ENCODE results near the gene TMEM218. TPM values are rescaled to one million over a fixed set of nuclear protein-coding genes. Genes with fewer than 3 reads are reported as not detected.

The TMEM218 gene
- total and polyA plus RNA-seq, 4 experiments from 2014 or later = 15.1 to 48.1 (median 21.1) TPM

DNA sequence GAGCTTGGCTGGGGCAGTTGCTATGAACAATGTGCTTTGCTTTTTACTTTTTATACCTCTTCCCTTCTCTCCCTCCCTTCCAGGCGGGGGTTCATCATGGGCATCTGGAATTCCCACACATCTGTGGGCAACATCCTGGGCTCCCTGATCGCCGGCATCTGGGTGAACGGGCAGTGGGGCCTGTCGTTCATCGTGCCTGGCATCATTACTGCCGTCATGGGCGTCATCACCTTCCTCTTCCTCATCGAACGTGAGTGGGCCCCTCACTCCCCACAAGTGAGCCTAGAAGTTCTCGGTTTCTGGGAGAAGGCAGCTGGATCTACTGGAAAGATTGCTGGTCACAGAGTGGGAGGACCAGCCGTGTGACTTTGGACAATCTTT is 30.9 kb downstream of the TMEM218 start:
- H3K4me1 ChIP-seq (ENCODE audit: insufficient read depth, low read length) = no peaks in the 10 kb centered on the region
- intact Hi-C loops (cut with micrococcal nuclease) = no loop called here
- ChIA-PET CTCF (ENCODE audit: partially characterized antibody) (no interaction called here), POLR2A (ENCODE audit: partially characterized antibody) (no interaction called here)
- H3K9me3 ChIP-seq (ENCODE audit: control insufficient read depth in 1 of 2, low read length in 2 of 2) = no peaks in the 10 kb centered on the region
- DNase-seq = no peak
- Mint-ChIP-seq H3K36me3 (no peaks in the 10 kb centered on the region), H3K9me3 (no peaks in the 10 kb centered on the region), H3K27ac (no peak overlapping the region), H3K4me3 (no peak overlapping the region), H3K27me3 (peaks cover 5 to 12% of the 10 kb centered on the region in 2 donors), H3K4me1 (peaks cover 0 to 1% (median 0%) of the 10 kb centered on the region in 4 donors)
- no peaks in the 10 kb centered on the region for H3K27me3 ChIP-seq (ENCODE audit: insufficient read depth, low read length)
- H3K27ac ChIP-seq (ENCODE audit: low read depth, low read length) = no peak overlapping the region
- no peak overlapping the region for H3K4me3 ChIP-seq (ENCODE audit: low read length in 2 of 2)
- H3K36me3 ChIP-seq (ENCODE audit: insufficient read depth, low read length) = no peaks in the 10 kb centered on the region

DNA sequence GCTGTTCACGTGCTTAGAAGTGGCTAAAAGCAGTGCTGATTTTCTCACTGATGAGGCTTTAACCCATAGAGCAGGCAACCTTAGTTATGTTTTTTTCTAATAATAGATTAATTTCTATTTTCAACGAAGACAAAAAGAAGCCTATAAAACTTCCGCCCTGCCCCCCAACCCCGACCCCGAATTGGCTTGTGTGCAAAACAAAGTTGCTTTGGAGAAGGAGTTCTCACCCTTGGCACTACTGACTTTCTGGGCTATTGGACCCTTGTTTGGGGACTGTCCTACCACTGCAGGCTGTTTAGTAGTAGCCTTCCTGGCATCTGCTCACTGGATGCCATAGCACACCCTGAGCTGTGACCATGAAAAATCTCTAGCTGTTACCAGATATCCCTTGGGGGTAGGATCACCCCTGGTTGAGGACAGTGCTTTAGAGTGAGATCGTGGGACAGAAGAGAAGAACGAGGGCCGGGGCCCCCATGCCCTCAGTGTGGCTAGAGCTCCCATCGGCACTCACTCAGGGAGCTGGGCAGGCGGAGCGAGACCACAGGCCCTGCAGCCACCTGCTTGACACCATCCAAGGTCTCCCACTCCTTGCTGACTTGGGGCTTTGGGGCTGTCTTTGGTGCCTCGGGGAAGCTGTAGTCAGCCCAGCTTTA is 31.4 kb downstream of the TMEM218 start:
- Mint-ChIP-seq H3K9me3 (no peaks in the 10 kb centered on the region), H3K4me3 (no peak overlapping the region), H3K4me1 (peaks cover 0 to 1% (median 0%) of the 10 kb centered on the region in 4 donors), H3K36me3 (no peaks in the 10 kb centered on the region), H3K27ac (no peak overlapping the region), H3K27me3 (peaks cover 8 to 12% of the 10 kb centered on the region in 2 donors)
- Histone ChIP-seq H3K9me3 (ENCODE audit: control insufficient read depth in 1 of 2, low read length in 2 of 2) (no peaks in the 10 kb centered on the region), H3K36me3 (ENCODE audit: insufficient read depth, low read length) (no peaks in the 10 kb centered on the region), H3K4me1 (ENCODE audit: insufficient read depth, low read length) (no peaks in the 10 kb centered on the region), H3K27ac (ENCODE audit: low read depth, low read length) (no peak overlapping the region), H3K27me3 (ENCODE audit: insufficient read depth, low read length) (no peaks in the 10 kb centered on the region), H3K4me3 (ENCODE audit: low read length in 2 of 2) (no peak overlapping the region)
- ChIA-PET POLR2A (ENCODE audit: partially characterized antibody) (no interaction called here), CTCF (ENCODE audit: partially characterized antibody) (no interaction called here)
- DNase-seq = no peak
- intact Hi-C loops (cut with micrococcal nuclease) = no loop called here

DNA sequence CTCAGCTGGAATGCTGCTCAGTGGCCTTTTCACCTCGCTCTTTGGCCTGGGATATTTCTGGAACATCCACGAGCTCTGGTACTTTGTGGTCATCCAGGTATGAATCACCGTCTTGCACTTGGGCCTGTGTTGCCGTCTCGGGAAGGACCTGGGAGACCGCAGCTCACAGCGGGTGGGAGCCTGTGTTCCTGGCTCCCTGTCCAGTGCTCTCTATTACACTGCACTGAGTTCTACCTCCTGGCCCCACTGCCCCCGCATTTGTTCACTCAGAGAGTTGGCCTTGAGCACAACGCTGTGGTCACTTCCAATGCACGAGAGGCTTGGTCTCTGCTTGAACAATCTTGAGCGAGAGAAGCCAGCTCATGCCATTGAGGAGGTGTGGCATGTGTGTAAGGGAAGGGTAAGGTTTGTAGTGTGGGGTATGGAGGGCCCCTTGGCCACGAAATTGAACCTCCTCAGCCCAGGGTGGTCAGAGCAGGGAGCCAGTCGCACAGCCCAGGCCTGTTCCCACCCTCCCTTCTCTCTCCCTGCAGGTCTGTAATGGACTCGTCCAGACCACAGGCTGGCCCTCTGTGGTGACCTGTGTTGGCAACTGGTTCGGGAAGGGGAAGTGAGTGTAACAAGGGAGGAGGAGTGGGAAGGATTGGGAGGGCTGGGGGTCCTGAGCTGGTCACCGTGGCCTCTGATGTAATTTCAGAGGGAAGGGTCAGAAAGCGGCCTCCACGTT is 32.1 kb downstream of the TMEM218 start:
- Mint-ChIP-seq H3K4me1 (no peaks in the 10 kb centered on the region), H3K36me3 (no peaks in the 10 kb centered on the region), H3K9me3 (no peaks in the 10 kb centered on the region), H3K4me3 (no peak overlapping the region), H3K27ac (no peak overlapping the region), H3K27me3 (peaks cover 8 to 11% of the 10 kb centered on the region in 2 donors)
- no peaks in the 10 kb centered on the region for H3K9me3 ChIP-seq (ENCODE audit: control insufficient read depth in 1 of 2, low read length in 2 of 2)
- H3K4me1 ChIP-seq (ENCODE audit: insufficient read depth, low read length) = no peaks in the 10 kb centered on the region
- H3K27me3 ChIP-seq (ENCODE audit: insufficient read depth, low read length) = no peaks in the 10 kb centered on the region
- ChIA-PET POLR2A (ENCODE audit: partially characterized antibody) (no interaction called here), CTCF (ENCODE audit: partially characterized antibody) (no interaction called here)
- H3K27ac ChIP-seq (ENCODE audit: low read depth, low read length) = no peak overlapping the region
- DNase-seq = no peak
- H3K36me3 ChIP-seq (ENCODE audit: insufficient read depth, low read length) = no peaks in the 10 kb centered on the region
- intact Hi-C loops (cut with micrococcal nuclease) = no loop called here
- no peak overlapping the region for H3K4me3 ChIP-seq (ENCODE audit: low read length in 2 of 2)

DNA sequence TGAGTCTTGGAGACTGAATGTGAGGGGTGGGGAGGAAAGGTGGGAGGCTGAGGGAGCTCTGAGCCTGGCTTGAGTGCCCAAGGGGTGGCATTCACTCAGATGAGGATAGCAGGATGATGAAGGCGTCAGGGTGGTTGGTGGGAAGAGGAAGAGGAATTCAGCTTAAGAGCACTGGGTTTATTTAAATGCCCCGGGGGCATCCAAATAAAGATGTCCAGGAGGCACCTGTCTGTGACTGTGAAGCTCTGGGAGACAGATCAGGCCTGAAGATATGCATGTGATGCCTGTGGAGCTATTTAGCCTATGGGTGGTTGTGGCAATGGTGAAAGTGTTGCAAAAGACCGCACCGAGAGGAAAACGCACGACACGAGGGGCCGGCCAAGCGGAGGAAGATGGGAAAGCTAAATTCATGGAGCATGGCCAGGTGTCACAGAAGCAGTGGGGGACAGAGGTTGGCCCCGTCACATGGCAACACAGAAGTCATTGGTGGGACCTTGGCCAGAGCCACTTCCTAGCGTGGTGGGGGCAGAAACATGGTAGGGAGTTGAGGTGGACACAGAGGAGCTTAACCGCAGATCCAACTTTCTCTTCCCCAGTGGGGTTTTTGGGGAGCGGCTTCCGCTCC is 32.8 kb downstream of the TMEM218 start:
- H3K27ac Mint-ChIP-seq = no peak overlapping the region

DNA sequence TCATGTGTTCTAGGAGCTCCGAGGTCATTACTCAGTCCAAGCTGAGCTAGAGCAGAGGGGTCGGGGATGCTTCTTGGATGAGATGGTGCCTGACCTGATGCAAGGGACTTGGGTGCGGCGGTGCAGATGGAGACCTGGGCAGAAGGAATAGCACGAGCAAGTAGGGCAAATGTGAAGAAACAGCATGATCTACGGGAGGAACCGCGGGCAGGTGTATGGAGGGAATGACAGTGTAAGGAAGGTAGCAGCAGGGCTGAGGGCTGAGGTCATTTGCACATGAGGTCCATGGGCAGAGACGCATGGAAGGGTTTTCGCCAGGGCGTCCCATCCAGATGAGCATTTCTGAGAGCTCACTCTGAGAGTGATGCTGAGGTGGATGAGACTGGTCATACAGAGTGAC is 33.4 kb downstream of the TMEM218 start:
- no peak for DNase-seq
- H3K4me1 Mint-ChIP-seq = no peaks in the 10 kb centered on the region
- ChIA-PET CTCF (ENCODE audit: partially characterized antibody) (no interaction called here), POLR2A (ENCODE audit: partially characterized antibody) (no interaction called here)
- no peaks in the 10 kb centered on the region for H3K36me3 Mint-ChIP-seq
- H3K4me3 Mint-ChIP-seq = no peak overlapping the region
- no peaks in the 10 kb centered on the region for H3K9me3 ChIP-seq (ENCODE audit: control insufficient read depth in 1 of 2, low read length in 2 of 2)
- peaks cover 7 to 8% of the 10 kb centered on the region in 2 donors for H3K27me3 Mint-ChIP-seq
- intact Hi-C loops (cut with micrococcal nuclease) = no loop called here
- no peaks in the 10 kb centered on the region for H3K36me3 ChIP-seq (ENCODE audit: insufficient read depth, low read length)
- no peaks in the 10 kb centered on the region for H3K4me1 ChIP-seq (ENCODE audit: insufficient read depth, low read length)
- no peaks in the 10 kb centered on the region for H3K9me3 Mint-ChIP-seq
- H3K27ac ChIP-seq (ENCODE audit: low read depth, low read length) = no peak overlapping the region
- no peak overlapping the region for H3K4me3 ChIP-seq (ENCODE audit: low read length in 2 of 2)
- no peaks in the 10 kb centered on the region for H3K27me3 ChIP-seq (ENCODE audit: insufficient read depth, low read length)
- no peak overlapping the region for H3K27ac Mint-ChIP-seq

More for the DNA sequence above, 32.8 kb downstream of the TMEM218 start:
- no peak for DNase-seq
- POLR2A ChIA-PET (ENCODE audit: partially characterized antibody) = no interaction called here
- Mint-ChIP-seq H3K36me3 (no peaks in the 10 kb centered on the region), H3K27me3 (peaks cover 7 to 8% of the 10 kb centered on the region in 2 donors), H3K9me3 (no peaks in the 10 kb centered on the region), H3K4me3 (no peak overlapping the region), H3K4me1 (no peaks in the 10 kb centered on the region)
- Histone ChIP-seq H3K4me3 (ENCODE audit: low read length in 2 of 2) (no peak overlapping the region), H3K4me1 (ENCODE audit: insufficient read depth, low read length) (no peaks in the 10 kb centered on the region), H3K36me3 (ENCODE audit: insufficient read depth, low read length) (no peaks in the 10 kb centered on the region), H3K27ac (ENCODE audit: low read depth, low read length) (no peak overlapping the region), H3K27me3 (ENCODE audit: insufficient read depth, low read length) (no peaks in the 10 kb centered on the region), H3K9me3 (ENCODE audit: control insufficient read depth in 1 of 2, low read length in 2 of 2) (no peaks in the 10 kb centered on the region)
- intact Hi-C loops (cut with micrococcal nuclease) = no loop called here
- CTCF ChIA-PET (ENCODE audit: partially characterized antibody) = no interaction called here

DNA sequence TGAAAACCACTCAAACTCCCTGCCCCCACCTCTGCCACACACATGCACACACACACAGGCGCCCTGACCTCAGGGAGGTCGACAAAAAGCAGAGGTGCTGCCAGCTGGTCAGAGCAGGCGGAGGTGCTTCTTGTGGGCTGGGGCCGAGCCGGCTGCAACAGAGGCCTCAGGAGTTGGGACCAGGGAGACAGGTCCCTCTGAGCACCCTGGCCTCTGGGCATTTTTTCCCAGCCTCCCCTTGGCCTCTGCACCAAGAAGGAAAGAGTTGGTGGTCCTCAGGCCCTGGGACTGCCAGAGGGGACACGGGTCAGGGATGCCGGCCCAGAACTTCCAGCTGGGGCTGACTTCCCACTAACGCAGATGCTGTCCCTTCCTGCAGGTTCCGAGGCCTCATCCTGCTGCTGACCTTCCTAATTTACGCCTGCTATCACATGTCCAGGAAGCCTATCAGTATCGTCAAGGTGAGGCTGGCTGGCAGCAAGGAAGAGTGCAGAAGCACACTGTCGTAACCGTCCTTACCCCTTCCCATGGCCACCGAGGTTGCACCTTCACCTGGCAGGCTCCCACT is 35.0 kb downstream of the TMEM218 start:
- H3K9me3 ChIP-seq (ENCODE audit: control insufficient read depth in 1 of 2, low read length in 2 of 2) = no peaks in the 10 kb centered on the region

DNA sequence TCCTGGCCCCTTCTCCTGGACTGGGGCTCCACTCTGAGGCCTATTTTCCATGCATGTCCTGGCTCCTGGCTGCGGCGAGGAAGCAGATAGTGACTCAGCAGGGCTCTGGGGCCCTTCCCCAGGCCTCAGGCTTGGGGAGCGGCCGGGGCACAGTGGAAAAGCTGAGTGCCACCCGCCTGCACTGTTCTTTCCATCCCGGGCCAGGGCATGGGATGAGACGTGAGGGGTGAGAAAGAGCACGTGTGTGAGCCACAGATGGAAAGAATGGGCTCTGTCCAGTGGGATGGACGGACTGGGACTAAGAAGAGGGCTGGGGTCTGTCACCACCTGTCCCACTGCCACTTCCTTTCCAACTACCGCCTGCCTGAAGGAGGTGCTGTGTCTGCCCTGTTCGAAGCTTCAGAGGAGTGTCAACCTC is 35.5 kb downstream of the TMEM218 start:
- H3K36me3 ChIP-seq (ENCODE audit: insufficient read depth, low read length) = no peaks in the 10 kb centered on the region
- Mint-ChIP-seq H3K4me3 (no peak overlapping the region), H3K36me3 (no peaks in the 10 kb centered on the region), H3K27me3 (peaks cover 7 to 16% of the 10 kb centered on the region in 2 donors), H3K4me1 (peaks cover 0 to 7% (median 0%) of the 10 kb centered on the region in 4 donors), H3K27ac (no peak overlapping the region), H3K9me3 (no peaks in the 10 kb centered on the region)
- ChIA-PET CTCF (ENCODE audit: partially characterized antibody) (no interaction called here), POLR2A (ENCODE audit: partially characterized antibody) (no interaction called here)
- intact Hi-C loops (cut with micrococcal nuclease) = no loop called here
- no peaks in the 10 kb centered on the region for H3K9me3 ChIP-seq (ENCODE audit: control insufficient read depth in 1 of 2, low read length in 2 of 2)
- DNase-seq = no peak
- H3K27me3 ChIP-seq (ENCODE audit: insufficient read depth, low read length) = no peaks in the 10 kb centered on the region
- no peak overlapping the region for H3K4me3 ChIP-seq (ENCODE audit: low read length in 2 of 2)
- H3K27ac ChIP-seq (ENCODE audit: low read depth, low read length) = no peak overlapping the region
- no peaks in the 10 kb centered on the region for H3K4me1 ChIP-seq (ENCODE audit: insufficient read depth, low read length)

More for the DNA sequence above, 35.0 kb downstream of the TMEM218 start:
- H3K4me1 ChIP-seq (ENCODE audit: insufficient read depth, low read length) = no peaks in the 10 kb centered on the region
- no peaks in the 10 kb centered on the region for H3K36me3 Mint-ChIP-seq
- no peak overlapping the region for H3K4me3 ChIP-seq (ENCODE audit: low read length in 2 of 2)
- peaks cover 0 to 1% (median 0%) of the 10 kb centered on the region in 4 donors for H3K4me1 Mint-ChIP-seq
- peaks cover 7 to 11% of the 10 kb centered on the region in 2 donors for H3K27me3 Mint-ChIP-seq
- H3K27ac ChIP-seq (ENCODE audit: low read depth, low read length) = no peak overlapping the region
- no peak overlapping the region for H3K27ac Mint-ChIP-seq
- no peaks in the 10 kb centered on the region for H3K36me3 ChIP-seq (ENCODE audit: insufficient read depth, low read length)
- ChIA-PET CTCF (ENCODE audit: partially characterized antibody) (no interaction called here), POLR2A (ENCODE audit: partially characterized antibody) (no interaction called here)
- H3K4me3 Mint-ChIP-seq = no peak overlapping the region
- no peaks in the 10 kb centered on the region for H3K9me3 Mint-ChIP-seq
- intact Hi-C loops (cut with micrococcal nuclease) = no loop called here
- H3K27me3 ChIP-seq (ENCODE audit: insufficient read depth, low read length) = no peaks in the 10 kb centered on the region
- no peak for DNase-seq
